HG03575 (cell line): ENCODE results near the gene PDIA5.

Source experiments
- ATAC-seq: cut with Tn5 transposase; IDR thresholded peaks from one replicate; pipeline ENCODE4 v1.9.1; 2021; ENCODE audit not compliant: unreplicated experiment, insufficient number of reproducible peaks, low FRiP score; ENCODE audit errors: extremely low read depth

The PDIA5 gene

GRCh38 chr3:123066896-123067688 lies at the start of gene PDIA5:
TSS of gene PDIA5 (plus strand) at chr3:123067025. CDS start at chr3:123067165, 140 bp downstream.
- no peak for ATAC-seq

- no peak for ATAC-seq
These were observed 48.1 kb upstream of the PDIA5 start for GRCh38 chr3:123018683-123019082.

GRCh38 chr3:123019161-123019560 lies 47.7 kb upstream of the PDIA5 start:
- ATAC-seq: no peak

GRCh38 chr3:123019591-123019990 lies 47.2 kb upstream of the PDIA5 start:
- no peak for ATAC-seq

- no peak for ATAC-seq
These were observed 46.1 kb upstream of the PDIA5 start for GRCh38 chr3:123020709-123021108.

GRCh38 chr3:123021388-123021787 lies 45.4 kb upstream of the PDIA5 start:
- ATAC-seq: no peak

- no peak for ATAC-seq
These were observed 44.8 kb upstream of the PDIA5 start for GRCh38 chr3:123021996-123022510.

- ATAC-seq: no peak
These were observed 42.8 kb upstream of the PDIA5 start for GRCh38 chr3:123024056-123024455.

- ATAC-seq: no peak
These were observed 40.9 kb upstream of the PDIA5 start for GRCh38 chr3:123025642-123026521.

- no peak for ATAC-seq
These were observed 40.1 kb upstream of the PDIA5 start for GRCh38 chr3:123026565-123027291.

- no peak for ATAC-seq
These were observed 39.3 kb upstream of the PDIA5 start, which contains the start of gene SEMA5B for GRCh38 chr3:123027292-123028232. TSS of gene SEMA5B (minus strand) at chr3:123027763. CDS start at chr3:122961263, 66,500 bp downstream.

- no peak for ATAC-seq
These were observed 38.5 kb upstream of the PDIA5 start for GRCh38 chr3:123028233-123028828.

- ATAC-seq: no peak
These were observed 35.8 kb upstream of the PDIA5 start for GRCh38 chr3:123031051-123031450.

GRCh38 chr3:123032057-123032456 lies 34.8 kb upstream of the PDIA5 start:
- no peak for ATAC-seq

- ATAC-seq: no peak
These were observed 32.7 kb upstream of the PDIA5 start for GRCh38 chr3:123034120-123034519.

- no peak for ATAC-seq
These were observed 31.8 kb upstream of the PDIA5 start for GRCh38 chr3:123034996-123035395.

- no peak for ATAC-seq
These were observed 30.3 kb upstream of the PDIA5 start for GRCh38 chr3:123036352-123037014.
